GM12872 (cell line): Measurements from ENCODE around the gene C10orf67.

Source experiments
- CTCF ChIP-seq: IDR thresholded peaks from 3 replicates; pipeline ENCODE4 v1.5.1; 2011; ENCODE audit warnings: low read depth, mild to moderate bottlenecking, low read length, moderate library complexity; ENCODE audit not compliant: insufficient read depth

Gene C10orf67

GRCh38 chr10:23326544-23327307, 17.9 kb downstream of the C10orf67 start:
- TF ChIP-seq CTCF, result no peak

- peak; percentile 52; the same call in 2 of the 3 replicates for TF ChIP-seq CTCF
Observed at GRCh38 chr10:23325132-23325531, 19.5 kb downstream of the C10orf67 start.

- TF ChIP-seq CTCF, result no peak
Observed at GRCh38 chr10:23324351-23324750, 20.2 kb downstream of the C10orf67 start.

GRCh38 chr10:23322082-23322481, 22.5 kb downstream of the C10orf67 start:
- no peak for TF ChIP-seq CTCF

- TF ChIP-seq CTCF, result no peak
Observed at GRCh38 chr10:23319835-23320234, 24.8 kb downstream of the C10orf67 start.

- TF ChIP-seq CTCF, result no peak
Observed at GRCh38 chr10:23318359-23318758, 26.2 kb downstream of the C10orf67 start.

- no peak for TF ChIP-seq CTCF
Observed at GRCh38 chr10:23317416-23317815, 27.2 kb downstream of the C10orf67 start.
